K562 (cell line): ENCODE measurements around the gene COL1A1. TPM values are rescaled to one million over a fixed set of nuclear protein-coding genes. Genes with fewer than 3 reads are reported as not detected.
A peak's percentile ranks its signal among the peaks of the same experiment; 100 is the strongest.

ENCODE experiments used
- ATAC-seq: fragments of 200-7000 bp; cut with Tn5 transposase; 3 replicates; pipeline ENCODE4 v1.9.1; 2020; ENCODE audit warnings: moderate library complexity
- BruUV-seq: library from RNA; stranded (reverse); fragments of 400-500 nt; replicated peaks from 2 replicates; lab custom pipeline; 2021; lab: Mats Ljungman, UMichigan
- CTCF ChIA-PET: fragments of 300-600 bp; formaldehyde crosslinking; extraction: SDS; loops from one replicate; lab custom pipeline; 2021; ENCODE audit warnings: low intra/inter-chr PET ratio; lab: Yijun Ruan, JAX
- POLR2A ChIA-PET: fragments of 300-600, 350-650 bp; sonication (Branson Sonifier 250); formaldehyde crosslinking; extraction: SDS; loops from one replicate; lab custom pipeline; 2021; ENCODE audit warnings: antibody characterized with exemption, inconsistent platforms; lab: Yijun Ruan, JAX
- DNase-seq, 4 experiments: peaks; one replicate each; pipeline versions ENCODE4 v3.0.0 to v3.0.0-alpha.2; 2011 to 2018; ENCODE audit warnings: low spot score in 3 of 4, mixed read lengths in 3 of 4; ENCODE audit errors: extremely low read depth in 1 of 4
- FAIRE-seq: peaks from 2 replicates; lab custom pipeline; 2011; peaks lifted over from hg19 to GRCh38; lab: Jason Lieb, UNC
- H2AFZ ChIP-seq: 2 replicates; pipeline ENCODE4 v1.6.0; 2011; ENCODE audit warnings: low read depth, low read length, control low read depth, inconsistent platforms
- H3K27ac ChIP-seq: fragments of 200-600 bp; 3 replicates; pipeline ENCODE4 v1.8.0; 2011; ENCODE audit warnings: low read depth, mild to moderate bottlenecking, control low read depth, inconsistent platforms, low read length, moderate library complexity, mixed read lengths; ENCODE audit errors: extremely low read depth
- H3K27me3 ChIP-seq, 2 experiments: fragments of 300-600 bp in 1 of 2; 2 replicates in 1 of 2; 3 replicates in 1 of 2; pipeline versions ENCODE4 v1.6.0 to v1.8.0; 2011; ENCODE audit warnings: inconsistent platforms in 2 of 2, low read length in 2 of 2, mild to moderate bottlenecking in 1 of 2, mixed read lengths in 1 of 2, moderate library complexity in 1 of 2; ENCODE audit not compliant: control insufficient read depth in 2 of 2, insufficient read depth in 2 of 2
- H3K36me3 ChIP-seq: fragments of 300-600 bp; 3 replicates; pipeline ENCODE4 v1.8.0; 2011; ENCODE audit warnings: mild to moderate bottlenecking, low read length, inconsistent platforms; ENCODE audit not compliant: control insufficient read depth, insufficient read depth
- H3K4me1 ChIP-seq, 2 experiments: fragments of 200-600 bp in 1 of 2; replicated peaks in 1 of 2; 2 replicates in 1 of 2; 3 replicates in 1 of 2; pipeline versions ENCODE4 v1.5.1 to v1.8.0; 2011; ENCODE audit warnings: inconsistent platforms in 2 of 2, low read length in 2 of 2, mild to moderate bottlenecking in 1 of 2, mixed read lengths in 1 of 2, moderate library complexity in 1 of 2; ENCODE audit not compliant: control insufficient read depth in 2 of 2, insufficient read depth in 2 of 2
- H3K4me2 ChIP-seq: 2 replicates; pipeline ENCODE4 v1.6.1; 2011; ENCODE audit warnings: low read length, control low read depth, inconsistent platforms, mixed read lengths; ENCODE audit not compliant: insufficient read depth
- H3K4me3 ChIP-seq: fragments of 200-600 bp; sonication (generic), shearing (Covaris generic); 2 replicates; pipeline ENCODE4 v1.5.1; 2016; ENCODE audit warnings: control low read depth, inconsistent platforms
- H3K79me2 ChIP-seq: fragments of 200-600 bp; 3 replicates; pipeline ENCODE4 v1.8.0; 2011; ENCODE audit warnings: low read length, inconsistent platforms; ENCODE audit not compliant: control insufficient read depth, insufficient read depth
- H3K9ac ChIP-seq, 2 experiments: 2 replicates each; pipeline versions ENCODE4 v1.6.0 to v1.6.1; 2011; ENCODE audit warnings: low read depth in 2 of 2, low read length in 2 of 2, control low read depth in 1 of 2, inconsistent platforms in 1 of 2, mild to moderate bottlenecking in 1 of 2, mixed read lengths in 1 of 2; ENCODE audit not compliant: insufficient read depth in 1 of 2
- H3K9me1 ChIP-seq: one replicate; pipeline ENCODE4 v1.6.0; 2011; ENCODE audit warnings: inconsistent platforms, mild to moderate bottlenecking, low read length, moderate library complexity; ENCODE audit not compliant: control insufficient read depth, insufficient read depth
- H3K9me3 ChIP-seq: replicated peaks from 2 replicates; pipeline ENCODE4 v1.5.1; 2011; ENCODE audit warnings: low read depth, low read length, inconsistent platforms; ENCODE audit not compliant: control insufficient read depth, insufficient read depth
- H4K20me1 ChIP-seq: replicated peaks from 2 replicates; pipeline ENCODE4 v1.6.1; 2011; ENCODE audit warnings: low read length, inconsistent platforms, mixed read lengths; ENCODE audit not compliant: control insufficient read depth, insufficient read depth
- NFYB ChIP-seq: IDR thresholded peaks from 2 replicates; pipeline ENCODE4 v1.6.1; 2011; ENCODE audit warnings: mild to moderate bottlenecking, moderate library complexity; ENCODE audit not compliant: insufficient read length; ENCODE audit errors: extremely low read depth
- WGBS: fragments of 100-300 bp; shearing (Covaris generic); methylation state at CpG from one replicate; pipeline ENCODE4 v1.1.6; 2016; ENCODE audit warnings: low coverage, mixed read lengths; ENCODE audit not compliant: insufficient coverage; ENCODE audit errors: missing lambda C conversion rate; 5-methylcytosine and 5-hydroxymethylcytosine counted together
- in situ Hi-C: fragments of 300-500 bp; cut with MboI; formaldehyde crosslinking; loops from 4 replicates; pipeline ENCODE4 v1.15.0; 2018; ENCODE audit warnings: inconsistent platforms, mixed read lengths
- intact Hi-C: fragments of 100-400 bp; cut with micrococcal nuclease; formaldehyde crosslinking; loops from 2 replicates; pipeline ENCODE4 v1.14.2; 2022
- polyA plus RNA-seq, 8 experiments: library from polyadenylated mRNA; depleted of rRNA in 4 of 8; stranded (reverse) in 5 of 8; unstranded in 3 of 8; fragments of >200 nt; fragmentation: Nextera tagmentation in 2 of 8; fragmentation: Illumina TruSeq in 1 of 8; extraction: Ambion mirVana in 2 of 8; extraction: Trizol in 1 of 8; gene quantifications; 2 replicates each; pipeline versions ENCODE4 v1.2.1 to v1.2.3, GENCODE V29; 2011 to 2014; ENCODE audit warnings: inconsistent platforms in 1 of 8, missing spikeins in 1 of 8
- total RNA-seq, 7 experiments: library from RNA; depleted of rRNA in 6 of 7; stranded (reverse); fragments of >200 nt in 6 of 7; fragmentation: Illumina TruSeq in 2 of 7; extraction: Trizol in 2 of 7; gene quantifications; 2 replicates each; pipeline versions ENCODE4 v1.2.1 to v1.2.3, GENCODE V29; 2011 to 2021; ENCODE audit warnings: low replicate concordance in 1 of 7
- TF ChIP-seq, protein P1 (sequence below), 3 experiments: IDR thresholded peaks in 2 of 3; conservative IDR thresholded peaks in 1 of 3; 2 replicates each; pipeline ENCODE4 v1.5.1; 2011 to 2012; ENCODE audit warnings: low read length in 3 of 3, mild to moderate bottlenecking in 3 of 3, control low read depth in 2 of 3, improper control_type of control experiment in 1 of 3, inconsistent platforms in 1 of 3, low read depth in 1 of 3, mixed read lengths in 1 of 3, moderate library complexity in 1 of 3; ENCODE audit not compliant: insufficient read depth in 2 of 3

Gene COL1A1
- total and polyA plus RNA-seq, 9 of the 15 experiments (the other 6 are each of a cell fraction or from before 2014, with no cell fraction given) = 0.04 to 3.4 (median 0.18) TPM

DNA sequence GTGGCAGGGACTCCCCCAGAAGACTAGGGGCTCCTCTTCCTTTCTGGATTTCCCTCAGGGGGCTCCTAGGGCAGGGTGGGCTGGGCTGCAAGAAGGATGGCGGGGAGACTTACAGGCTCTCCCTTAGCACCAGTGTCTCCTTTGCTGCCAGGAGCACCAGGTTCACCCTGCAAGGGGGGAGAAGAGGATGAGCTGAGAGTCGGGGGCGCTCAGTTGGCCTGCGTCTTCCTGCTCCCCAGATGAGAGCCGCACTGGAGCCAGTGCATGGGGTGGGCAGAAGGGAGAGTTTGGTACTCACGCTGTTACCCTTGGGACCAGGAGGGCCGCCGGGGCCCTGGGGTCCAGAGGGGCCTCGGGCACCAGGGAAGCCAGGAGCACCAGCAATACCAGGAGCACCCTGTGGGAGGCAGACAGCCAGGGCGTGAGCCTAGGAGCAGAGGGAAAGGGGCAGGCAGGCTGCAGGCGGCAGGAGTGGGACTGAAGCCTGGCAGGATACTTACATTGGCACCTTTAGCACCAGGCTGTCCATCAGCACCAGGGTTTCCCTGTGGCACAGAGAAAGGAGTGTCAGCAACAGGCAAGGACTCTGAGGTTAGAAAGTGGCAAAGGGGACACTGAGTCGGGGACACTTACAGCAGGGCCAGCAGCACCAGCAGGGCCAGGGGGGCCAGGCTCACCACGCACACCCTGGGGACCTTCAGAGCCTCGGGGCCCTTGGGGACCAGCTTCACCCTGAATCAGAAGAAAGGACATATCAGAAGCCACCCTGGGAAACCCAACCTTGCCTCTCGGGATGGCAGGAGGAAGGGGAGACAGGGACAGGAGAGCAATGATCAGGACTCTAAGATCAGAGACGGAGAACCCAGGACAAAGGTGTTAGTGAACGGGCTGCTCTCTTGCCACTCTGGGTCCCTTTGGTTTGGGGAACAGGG is 6.2 kb downstream of the COL1A1 start:
- TF ChIP-seq NFYB = no peak
- TF ChIP-seq, protein P1, sequence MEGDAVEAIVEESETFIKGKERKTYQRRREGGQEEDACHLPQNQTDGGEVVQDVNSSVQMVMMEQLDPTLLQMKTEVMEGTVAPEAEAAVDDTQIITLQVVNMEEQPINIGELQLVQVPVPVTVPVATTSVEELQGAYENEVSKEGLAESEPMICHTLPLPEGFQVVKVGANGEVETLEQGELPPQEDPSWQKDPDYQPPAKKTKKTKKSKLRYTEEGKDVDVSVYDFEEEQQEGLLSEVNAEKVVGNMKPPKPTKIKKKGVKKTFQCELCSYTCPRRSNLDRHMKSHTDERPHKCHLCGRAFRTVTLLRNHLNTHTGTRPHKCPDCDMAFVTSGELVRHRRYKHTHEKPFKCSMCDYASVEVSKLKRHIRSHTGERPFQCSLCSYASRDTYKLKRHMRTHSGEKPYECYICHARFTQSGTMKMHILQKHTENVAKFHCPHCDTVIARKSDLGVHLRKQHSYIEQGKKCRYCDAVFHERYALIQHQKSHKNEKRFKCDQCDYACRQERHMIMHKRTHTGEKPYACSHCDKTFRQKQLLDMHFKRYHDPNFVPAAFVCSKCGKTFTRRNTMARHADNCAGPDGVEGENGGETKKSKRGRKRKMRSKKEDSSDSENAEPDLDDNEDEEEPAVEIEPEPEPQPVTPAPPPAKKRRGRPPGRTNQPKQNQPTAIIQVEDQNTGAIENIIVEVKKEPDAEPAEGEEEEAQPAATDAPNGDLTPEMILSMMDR (IDR thresholded peaks at IDR 0.05 in 2 of 3, conservative IDR thresholded peaks at IDR 0.05 in 1 of 3; ENCODE audit: insufficient read depth in 2 of 3, low read depth in 1 of 3, low read length in 3 of 3) = peak; percentile 20 to 26 (median 23); a peak in 1 of 6 replicates
- Histone ChIP-seq H3K9ac (no peak overlapping the region), H3K27me3 (peaks cover 27 to 62% of the 10 kb centered on the region in 2 experiments; a peak in 4 of 5 replicates), H3K4me3 (no peak overlapping the region), H3K79me2 (no peaks in the 10 kb centered on the region), H3K9me1 (no peaks in the 10 kb centered on the region), H3K4me1 (peaks cover 4 to 10% of the 10 kb centered on the region in 2 experiments; a peak in 2 of 5 replicates), H3K27ac (no peak overlapping the region), H3K9me3 (no peaks in the 10 kb centered on the region), H4K20me1 (peaks cover 7% of the 10 kb centered on the region; the same call in 1 of the 2 replicates), H2AFZ (no peak overlapping the region), H3K4me2 (no peak overlapping the region), H3K36me3 (no peaks in the 10 kb centered on the region)
- in situ Hi-C loops (no loop called here), intact Hi-C loops (no loop called here)
- no peak for ATAC-seq
- BruUV-seq = no TSS peak
- CTCF ChIA-PET = interaction anchor here (0.5 to 0.7 kb wide), 2 partner anchors 24 to 26 kb away, joined by 3 read pairs; no protein-coding TSS in a partner anchor
- POLR2A ChIA-PET = no interaction called here
- no peak for FAIRE-seq
- no peak for DNase-seq
- under 1% methylated on average over 14 of the region's 17 CpGs for WGBS
